CMK (cell line): ENCODE results near the gene LRRC49.

Source experiments
- DNase-seq: peaks from one replicate; pipeline ENCODE4 v3.0.0-alpha.2; 2010; ENCODE audit warnings: low read depth

LRRC49 gene

DNA sequence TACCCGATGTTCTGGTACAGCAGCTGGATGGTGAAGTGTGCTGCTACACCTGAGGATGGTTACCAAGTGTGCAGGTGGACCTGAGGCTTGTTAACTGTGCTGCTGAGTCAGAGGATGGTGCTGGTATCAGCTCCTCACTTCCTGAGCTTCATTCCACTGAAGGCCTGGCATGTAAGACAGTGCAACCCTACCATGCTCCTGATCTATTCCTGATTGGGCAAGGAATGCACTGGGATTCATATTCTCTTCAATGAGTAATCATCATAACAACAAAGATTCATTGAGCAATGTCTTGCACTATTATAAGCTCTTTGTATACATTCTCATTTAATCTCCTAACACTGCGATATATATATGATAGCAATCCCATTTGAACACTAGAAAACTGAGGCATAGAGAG, 159.7 kb downstream of the LRRC49 start:
- no peak for DNase-seq

DNA sequence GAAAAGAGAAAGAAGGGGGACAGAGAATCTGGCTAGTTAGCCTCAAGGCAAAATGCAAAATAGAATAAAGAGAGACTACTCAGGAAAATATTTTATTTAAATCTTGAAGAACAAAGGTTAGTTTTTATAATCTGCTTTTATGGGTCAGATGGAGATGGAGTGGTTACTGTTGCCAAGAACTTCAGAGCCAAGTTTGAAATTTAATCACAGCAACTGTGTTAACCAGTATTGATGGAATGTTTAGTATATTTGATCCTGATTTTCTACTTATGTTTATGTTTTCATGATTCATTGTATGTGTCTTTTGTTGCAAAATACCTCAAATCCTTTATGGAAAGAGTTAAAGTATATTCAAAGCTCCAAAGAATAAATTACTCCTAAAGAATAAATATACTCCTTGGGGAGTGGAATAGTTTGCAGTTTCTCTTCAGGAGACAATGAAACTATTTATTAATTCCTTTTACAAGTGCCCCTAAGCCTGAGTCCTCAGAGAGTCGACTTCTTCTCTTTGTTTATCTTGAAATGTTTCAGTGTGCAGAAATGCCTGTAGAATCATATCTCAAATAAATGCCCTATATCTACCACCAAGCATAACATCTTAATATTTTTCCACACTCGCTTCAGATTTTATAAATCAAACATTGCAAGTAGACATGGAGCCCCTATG, 161.8 kb downstream of the LRRC49 start:
- no peak for DNase-seq

- no peak for DNase-seq
Observed at GRCh38 chr15:71055461-71055860, 162.8 kb downstream of the LRRC49 start.

DNA sequence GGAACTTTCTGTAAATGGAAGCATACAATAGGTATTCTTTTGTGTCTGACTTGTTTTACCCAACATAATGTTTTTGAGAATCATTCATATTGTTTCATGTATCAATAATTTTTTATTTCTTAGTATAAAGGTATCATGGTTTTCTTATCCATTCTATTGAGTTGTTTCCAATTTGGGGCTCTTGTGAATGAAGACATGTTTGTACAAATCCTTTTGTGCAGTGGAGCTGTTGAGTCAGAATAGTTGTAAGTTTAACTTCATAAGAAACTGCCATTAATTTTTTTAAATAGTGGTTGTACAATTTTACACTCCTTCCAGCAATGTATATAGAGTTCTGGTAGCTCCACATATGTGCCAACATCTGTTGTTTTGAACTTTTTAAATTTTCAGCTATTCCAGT, 163.5 kb downstream of the LRRC49 start:
- DNase-seq, result no peak

GRCh38 chr15:71057143-71057542, 164.5 kb downstream of the LRRC49 start:
- DNase-seq, result no peak

- no peak for DNase-seq
Observed at GRCh38 chr15:71057581-71057980, 165.0 kb downstream of the LRRC49 start.

- no peak for DNase-seq
Observed at GRCh38 chr15:71060983-71061382, 168.4 kb downstream of the LRRC49 start.

DNA sequence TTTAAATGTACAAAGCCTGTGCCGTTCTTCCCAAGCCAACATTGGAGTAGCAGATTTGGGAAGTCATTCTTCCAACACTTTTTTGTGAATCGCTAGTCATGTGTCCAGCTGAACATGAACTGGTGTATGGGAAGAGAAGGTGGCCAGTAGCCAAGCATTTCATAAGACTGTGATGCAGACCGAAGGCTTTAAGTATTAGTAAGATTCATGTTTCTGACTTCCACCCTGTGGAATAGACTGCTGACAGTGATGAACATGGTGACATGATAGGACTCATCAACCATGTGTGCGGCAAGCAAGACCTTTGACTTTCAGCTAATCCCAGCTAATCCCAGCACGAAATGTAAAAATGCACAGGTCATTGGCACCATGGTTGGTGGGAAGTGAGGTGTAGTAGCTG, 174.4 kb downstream of the LRRC49 start:
- DNase-seq, result no peak

DNA sequence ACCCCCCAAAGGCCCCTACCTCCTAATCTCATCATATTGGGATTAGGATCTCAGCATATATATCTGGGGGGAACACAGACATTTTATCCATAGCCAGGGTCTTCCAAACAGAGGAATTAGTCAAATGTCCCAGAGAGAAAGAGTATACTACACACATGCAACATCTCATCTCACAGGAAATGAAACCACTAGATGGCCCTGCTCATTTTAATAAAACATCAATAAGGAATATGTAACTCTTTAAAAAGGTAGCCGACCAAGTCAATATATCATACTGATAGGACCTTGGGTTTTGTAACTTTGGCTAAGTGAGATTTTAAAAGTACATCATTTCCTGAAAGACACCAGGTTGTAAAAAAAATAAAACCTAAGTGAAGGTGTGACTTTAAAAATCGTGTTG, 177.1 kb downstream of the LRRC49 start:
- no peak for DNase-seq

DNA sequence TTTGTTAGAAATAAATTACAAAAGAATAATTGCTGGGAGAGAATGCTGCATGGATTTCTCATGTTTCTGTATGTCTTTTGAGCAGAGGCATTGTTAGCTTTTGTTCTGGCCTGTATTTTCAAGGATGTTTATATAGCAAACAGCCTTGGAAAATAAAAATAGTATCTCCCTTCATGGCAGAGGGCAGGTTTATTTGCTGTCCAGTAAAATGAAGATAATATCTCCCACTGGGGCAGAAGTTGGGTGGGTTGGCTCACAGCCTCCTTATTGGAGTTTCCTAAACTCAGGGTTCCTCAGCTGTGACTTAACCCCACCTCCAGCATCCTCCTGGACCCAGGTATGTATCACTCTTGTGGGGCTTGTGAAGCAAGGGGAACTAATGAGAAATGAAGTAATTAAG, 178.9 kb downstream of the LRRC49 start:
- no peak for DNase-seq

GRCh38 chr15:71072423-71072822, 179.8 kb downstream of the LRRC49 start:
- no peak for DNase-seq

DNA sequence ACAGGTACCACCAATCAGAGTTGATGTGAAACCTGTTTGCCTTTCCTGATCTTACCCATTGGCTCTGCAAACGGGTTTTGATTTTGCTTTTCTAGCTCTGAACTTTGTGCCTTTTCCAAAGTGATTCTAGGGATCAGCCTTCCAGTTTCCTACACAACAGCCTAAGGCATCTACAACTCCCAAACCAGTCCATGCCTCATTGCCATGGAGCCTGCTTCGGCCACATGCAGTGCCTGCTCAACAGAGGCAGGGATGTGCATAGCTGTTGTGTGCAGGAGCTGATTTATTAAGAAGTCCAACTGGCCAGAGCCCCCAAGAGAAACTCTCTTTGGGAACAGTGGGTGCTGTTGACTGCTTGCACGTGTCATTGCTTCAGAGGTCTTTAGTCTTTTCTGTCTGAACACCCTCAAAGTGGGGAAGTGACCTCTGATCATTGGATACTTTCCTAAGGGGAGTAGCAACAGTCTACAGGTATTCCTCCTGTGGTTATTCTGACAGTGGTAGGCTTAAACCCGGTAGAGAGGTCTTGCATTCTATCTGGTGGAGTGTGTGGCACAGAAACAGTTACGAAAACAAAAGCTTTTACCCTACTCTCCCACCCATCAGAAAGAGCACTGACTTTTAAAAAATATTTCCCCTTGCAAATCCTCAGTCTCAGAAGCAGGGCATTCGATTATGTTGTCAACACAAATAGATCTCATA, 186.0 kb downstream of the LRRC49 start:
- DNase-seq, result no peak

DNA sequence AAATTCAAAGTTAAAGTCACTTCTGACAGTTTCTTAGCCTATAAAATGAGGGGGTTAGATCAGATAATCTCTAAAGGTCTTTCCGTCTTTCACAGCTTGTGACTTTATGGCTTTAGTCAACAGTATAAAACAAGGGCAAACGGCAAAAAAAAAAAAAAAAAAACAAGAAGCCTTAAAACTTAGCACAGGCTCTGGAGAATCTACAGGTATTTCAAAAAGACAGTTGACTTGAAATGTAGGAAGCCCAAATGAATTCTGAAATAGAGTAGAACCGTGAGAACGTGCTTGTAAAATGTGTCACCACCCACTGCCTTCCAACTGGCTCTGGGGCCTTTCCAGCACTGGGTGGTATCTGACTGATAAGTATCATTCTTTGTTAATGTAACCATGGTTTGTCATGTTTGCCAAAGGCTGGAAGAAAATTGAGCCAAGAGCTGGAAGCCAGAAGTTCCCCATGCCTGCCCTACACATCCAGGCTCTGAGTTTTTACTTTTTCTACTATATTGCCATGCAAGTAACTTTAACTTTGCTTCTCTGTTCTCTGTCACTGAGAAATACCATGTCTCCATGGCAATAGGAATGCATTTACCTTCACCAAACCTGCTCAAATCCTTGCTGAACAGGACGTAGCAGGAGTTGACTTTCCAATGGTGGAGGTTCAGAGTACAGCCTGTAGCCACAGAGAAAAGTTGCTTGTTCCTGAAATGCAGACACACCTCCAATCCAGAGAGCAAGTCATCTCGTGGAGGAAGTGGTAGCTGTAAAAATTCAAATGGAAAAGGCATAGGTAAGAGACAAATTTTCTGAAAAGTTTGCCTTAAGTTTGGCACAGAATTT, 186.8 kb downstream of the LRRC49 start:
- DNase-seq, result no peak

- no peak for DNase-seq
Observed at GRCh38 chr15:71080166-71080565, 187.5 kb downstream of the LRRC49 start.

DNA sequence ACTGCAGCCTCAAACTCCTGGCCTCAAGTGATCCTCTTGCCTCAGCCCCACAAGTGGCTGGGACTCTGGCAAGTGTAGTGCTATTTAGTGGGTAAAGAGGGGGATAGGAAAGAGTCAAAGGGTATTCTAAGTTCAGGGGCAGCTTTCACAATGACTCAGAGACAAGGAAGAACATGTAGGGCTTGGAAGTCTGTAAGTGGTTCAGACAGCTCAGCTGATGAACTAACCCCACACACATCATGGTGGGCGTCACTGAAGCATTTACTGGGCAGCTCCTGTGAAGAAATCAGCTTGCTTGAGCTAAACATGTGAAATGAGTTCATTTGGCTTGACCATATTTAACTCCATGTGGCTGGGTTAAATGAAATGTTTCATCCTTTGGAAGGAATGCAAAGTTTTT, 188.1 kb downstream of the LRRC49 start:
- no peak for DNase-seq

GRCh38 chr15:71082803-71083202, 190.2 kb downstream of the LRRC49 start:
- DNase-seq, result no peak

GRCh38 chr15:71083349-71083748, 190.7 kb downstream of the LRRC49 start:
- no peak for DNase-seq

DNA sequence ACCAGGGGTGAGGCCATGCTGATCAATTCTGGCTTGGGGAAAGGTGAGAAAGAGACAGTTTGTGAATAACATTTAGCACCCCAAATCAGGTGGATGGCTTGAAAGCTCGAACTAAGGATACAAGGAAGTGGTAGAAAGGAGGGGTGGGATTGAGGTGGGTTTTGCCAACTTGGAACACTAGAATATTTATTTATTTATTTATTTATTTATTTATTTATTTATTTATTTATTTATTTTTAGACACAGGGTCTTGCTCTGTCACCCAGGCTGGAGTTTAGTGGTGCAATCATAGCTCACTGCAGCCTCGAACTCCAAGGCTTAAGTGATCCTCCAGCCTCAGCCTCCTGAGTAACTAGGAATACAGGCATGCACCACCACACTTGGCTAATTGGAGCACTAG, 191.6 kb downstream of the LRRC49 start:
- no peak for DNase-seq

DNA sequence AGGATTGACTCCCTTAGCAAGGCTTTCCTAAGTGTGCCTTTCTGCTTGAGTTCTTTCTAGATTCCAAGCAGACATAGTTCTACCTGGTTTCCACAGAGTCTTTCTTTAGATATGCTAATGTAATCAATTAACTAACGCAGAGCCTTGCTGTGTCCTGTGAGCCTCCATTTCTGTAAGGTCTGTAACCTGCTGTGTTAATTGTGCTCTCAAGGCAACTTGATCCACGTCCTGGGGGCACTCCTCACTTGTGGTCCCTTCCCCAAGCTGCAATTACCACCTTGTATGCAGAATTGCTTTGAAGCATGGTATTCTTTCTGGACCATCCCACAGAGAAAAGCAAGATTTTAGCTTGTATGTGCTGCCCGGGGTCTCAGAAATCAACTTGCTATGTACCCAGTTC, 193.2 kb downstream of the LRRC49 start:
- DNase-seq, result no peak

DNA sequence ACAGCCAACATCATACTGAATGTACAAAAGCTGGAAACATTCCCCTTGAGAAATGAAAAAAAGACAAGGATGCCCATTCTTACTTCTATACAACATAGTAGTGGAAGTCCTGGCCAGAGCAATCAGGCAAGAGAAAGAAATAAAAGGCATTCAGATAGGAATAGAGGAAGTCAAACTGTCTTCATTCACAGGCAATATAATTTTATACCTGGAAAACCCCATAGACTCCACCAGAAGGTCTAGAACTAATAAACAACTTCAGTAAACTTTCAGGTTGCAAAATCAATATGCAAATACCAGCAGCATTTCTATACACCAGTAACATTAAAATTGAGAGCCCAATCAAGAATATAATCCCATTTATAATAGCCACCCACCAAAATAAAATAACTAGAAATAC, 195.5 kb downstream of the LRRC49 start:
- no peak for DNase-seq

DNA sequence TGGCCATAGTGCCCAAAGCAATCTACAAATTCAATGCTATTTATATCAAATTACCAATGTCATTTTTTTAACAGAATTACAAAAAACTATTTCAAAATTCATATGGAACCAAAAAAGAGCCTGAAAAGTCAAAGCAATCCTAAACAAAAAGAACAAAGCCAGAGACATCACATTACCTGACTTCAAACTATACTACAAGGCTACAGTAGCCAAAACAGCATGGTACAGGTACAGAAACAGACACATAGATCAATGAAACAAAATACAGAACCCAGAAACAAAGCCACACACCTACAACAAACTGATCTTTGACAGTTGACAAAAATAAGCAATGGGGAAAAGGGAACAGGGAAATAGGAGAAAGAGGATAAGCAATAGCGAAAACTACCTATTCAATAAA, 196.1 kb downstream of the LRRC49 start:
- no peak for DNase-seq

- DNase-seq, result no peak
Observed at GRCh38 chr15:71089801-71090200, 197.2 kb downstream of the LRRC49 start.

GRCh38 chr15:71091601-71092000, 199.0 kb downstream of the LRRC49 start:
- no peak for DNase-seq
